GM12878 (cell line): ENCODE results near the gene MRTFB. TPM values are rescaled to one million over a fixed set of nuclear protein-coding genes. Genes with fewer than 3 reads are reported as not detected.

Experiments
- ATAC-seq: fragments of 200-7000 bp; cut with Tn5 transposase; 3 replicates; pipeline ENCODE4 v1.9.1; 2020; ENCODE audit warnings: mild to moderate bottlenecking, moderate library complexity
- BruUV-seq: library from RNA; stranded (reverse); fragments of 400-500 nt; replicated peaks from 2 replicates; lab custom pipeline; 2021; lab: Mats Ljungman, UMichigan
- CTCF ChIA-PET: fragments of 300-600 bp; sonication (Branson Sonifier 250); formaldehyde crosslinking; extraction: SDS; loops from one replicate; lab custom pipeline; 2021; ENCODE audit warnings: inconsistent platforms; lab: Yijun Ruan, JAX
- POLR2A ChIA-PET: fragments of 350-600 bp; formaldehyde crosslinking; extraction: SDS; loops from one replicate; lab custom pipeline; 2021; ENCODE audit warnings: inconsistent platforms; lab: Charles Lee
- RAD21 ChIA-PET: fragments of 300-600 bp; sonication (Branson Sonifier 250); formaldehyde crosslinking; loops from one replicate; lab custom pipeline; 2023; ENCODE audit warnings: antibody characterized with exemption; ENCODE audit not compliant: unreplicated experiment; lab: Charles Lee
- SMC1A ChIA-PET: fragments of 300-600 bp; sonication (Branson Sonifier 250); formaldehyde crosslinking; loops from one replicate; lab custom pipeline; 2023; ENCODE audit not compliant: unreplicated experiment, uncharacterized antibody; lab: Charles Lee
- DNase-seq: peaks from one replicate; pipeline ENCODE4 v3.0.0-alpha.2; 2011; ENCODE audit warnings: low read depth, low spot score
- FAIRE-seq: peaks from 3 replicates; lab custom pipeline; 2011; peaks lifted over from hg19 to GRCh38; lab: Jason Lieb, UNC
- H2AFZ ChIP-seq: 2 replicates; pipeline ENCODE4 v1.6.0; 2011; ENCODE audit warnings: low read depth, low read length, control low read depth; ENCODE audit not compliant: control insufficient read depth
- H3K27ac ChIP-seq: 2 replicates; pipeline ENCODE4 v1.5.1; 2011; ENCODE audit warnings: control low read depth; ENCODE audit not compliant: control insufficient read depth, insufficient read depth
- H3K27me3 ChIP-seq, 2 experiments: replicated peaks in 1 of 2; 2 replicates each; pipeline versions ENCODE4 v1.6.0 to v1.6.1; 2011; ENCODE audit warnings: low read length in 1 of 2; ENCODE audit not compliant: control insufficient read depth in 2 of 2, insufficient read depth in 2 of 2
- H3K36me3 ChIP-seq, 2 experiments: 2 replicates each; pipeline ENCODE4 v1.5.1; 2011; ENCODE audit warnings: low read length in 1 of 2; ENCODE audit not compliant: control insufficient read depth in 2 of 2, insufficient read depth in 2 of 2
- H3K4me1 ChIP-seq: 2 replicates; pipeline ENCODE4 v1.6.1; 2011; ENCODE audit warnings: mild to moderate bottlenecking, low read length, moderate library complexity, mixed read lengths; ENCODE audit not compliant: control insufficient read depth, insufficient read depth
- H3K4me2 ChIP-seq: 2 replicates; pipeline ENCODE4 v1.6.0; 2011; ENCODE audit warnings: control low read depth; ENCODE audit not compliant: control insufficient read depth, insufficient read depth
- H3K4me3 ChIP-seq: fragments of 200-600 bp; sonication (generic); 2 replicates; pipeline ENCODE4 v1.5.1; 2016
- H3K79me2 ChIP-seq: 2 replicates; pipeline ENCODE4 v1.6.0; 2011; ENCODE audit warnings: low read length; ENCODE audit not compliant: control insufficient read depth, insufficient read depth
- H3K9ac ChIP-seq: 2 replicates; pipeline ENCODE4 v1.8.0; 2011; ENCODE audit warnings: low read length, control low read depth, mixed read lengths; ENCODE audit not compliant: control insufficient read depth, insufficient read depth
- H3K9me3 ChIP-seq: replicated peaks from 3 replicates; pipeline ENCODE4 v1.5.1; 2011; ENCODE audit warnings: mild to moderate bottlenecking, low read length; ENCODE audit not compliant: control insufficient read depth, insufficient read depth
- H4K20me1 ChIP-seq: 2 replicates; pipeline ENCODE4 v1.6.0; 2011; ENCODE audit not compliant: control insufficient read depth, insufficient read depth
- IRF4 ChIP-seq: IDR thresholded peaks from 2 replicates; pipeline ENCODE4 v1.6.1; 2011; ENCODE audit warnings: low read depth, low read length
- RAD21 ChIP-seq: IDR thresholded peaks from 2 replicates; pipeline ENCODE4 v1.6.1; 2011; ENCODE audit warnings: mild to moderate bottlenecking, low read depth, low read length, moderate library complexity; ENCODE audit not compliant: insufficient read depth
- RELB ChIP-seq: fragments of 450-650 bp; IDR thresholded peaks from 2 replicates; pipeline ENCODE4 v1.6.1; 2017; ENCODE audit warnings: low read depth, mild to moderate bottlenecking, moderate library complexity
- SIN3A ChIP-seq: IDR thresholded peaks from 2 replicates; pipeline ENCODE4 v1.6.1; 2012; ENCODE audit warnings: low read depth, low read length, improper control_type of control experiment
- SREBF1 ChIP-seq: IDR thresholded peaks from 2 replicates; pipeline ENCODE4 v1.6.1; 2012; ENCODE audit warnings: mild to moderate bottlenecking, low read length
- SREBF2 ChIP-seq: IDR thresholded peaks from 2 replicates; pipeline ENCODE4 v1.6.1; 2012; ENCODE audit warnings: mild to moderate bottlenecking, low read length
- SUPT20H ChIP-seq: IDR thresholded peaks from 2 replicates; pipeline ENCODE4 v1.6.1; 2011; ENCODE audit warnings: low read depth, mild to moderate bottlenecking, low read length, moderate library complexity, borderline replicate concordance; ENCODE audit not compliant: control insufficient read depth
- TBL1XR1 ChIP-seq: IDR thresholded peaks from 2 replicates; pipeline ENCODE4 v1.6.1; 2012; ENCODE audit warnings: low read depth, low read length, improper control_type of control experiment
- YY1 ChIP-seq: IDR thresholded peaks from 2 replicates; pipeline ENCODE4 v1.6.1; 2011; ENCODE audit warnings: low read depth, mild to moderate bottlenecking, low read length
- in situ Hi-C: fragments of 300-500 bp; cut with MboI; formaldehyde crosslinking; loops from 9 replicates; pipeline ENCODE4 v1.14.3; 2018; ENCODE audit warnings: mixed read lengths
- intact Hi-C: fragments of 100-400 bp; cut with micrococcal nuclease; formaldehyde crosslinking; loops from one replicate; pipeline ENCODE4 v1.14.2; 2022; ENCODE audit not compliant: unreplicated experiment
- polyA plus RNA-seq, 11 experiments: library from polyadenylated mRNA; depleted of rRNA in 4 of 11; unstranded in 6 of 11; stranded (reverse) in 5 of 11; fragments of >200 nt; fragmentation: Nextera tagmentation in 4 of 11; fragmentation: Illumina TruSeq in 1 of 11; extraction: Ambion mirVana in 4 of 11; extraction: Trizol in 1 of 11; gene quantifications; 1 replicate in 1 of 11; 2 replicates in 10 of 11; pipeline versions ENCODE4 v1.2.1 to v1.2.3, GENCODE V29; 2011 to 2016; ENCODE audit warnings: inconsistent platforms in 2 of 11, missing spikeins in 2 of 11, low read depth in 1 of 11
- total RNA-seq, 4 experiments: library from RNA; depleted of rRNA in 3 of 4; stranded (reverse); fragments of >200 nt in 3 of 4; fragmentation: Illumina TruSeq in 1 of 4; extraction: Trizol in 1 of 4; gene quantifications; 2 replicates each; pipeline versions ENCODE4 v1.2.1 to v1.2.3, GENCODE V29; 2013 to 2021
- TF ChIP-seq, protein P1 (sequence below): fragments of 450-650 bp; IDR thresholded peaks from 2 replicates; pipeline ENCODE4 v1.6.1; 2017; ENCODE audit warnings: mild to moderate bottlenecking, moderate library complexity

The MRTFB gene
- total and polyA plus RNA-seq, 10 of the 15 experiments (the other 5 are each of a cell fraction or from before 2014, with no cell fraction given): 2.1 to 14.3 (median 8.0) TPM

GRCh38 chr16:14252860-14253259, 181.7 kb downstream of the MRTFB start:
- Histone ChIP-seq H3K9me3 (no peaks in the 10 kb centered on the region), H2AFZ (no peak overlapping the region), H3K27me3 (no peaks in the 10 kb centered on the region), H3K4me1 (no peaks in the 10 kb centered on the region), H3K27ac (no peak overlapping the region), H3K79me2 (no peaks in the 10 kb centered on the region), H3K4me3 (no peak overlapping the region), H3K4me2 (no peak overlapping the region), H4K20me1 (no peaks in the 10 kb centered on the region), H3K9ac (no peak overlapping the region), H3K36me3 (peaks cover 0 to 13% of the 10 kb centered on the region in 2 experiments; a peak in 1 of 4 replicates)
- ChIA-PET RAD21 (no interaction called here), CTCF (interaction anchor here (0.9 kb wide), 1 partner anchor 330 kb away, joined by 3 read pairs; no protein-coding TSS in a partner anchor), POLR2A (no interaction called here), SMC1A (interaction anchor here (0.6 to 0.7 kb wide), 2 partner anchors 250 to 263 kb away, joined by 3 to 4 read pairs; no protein-coding TSS in a partner anchor)
- no TSS peak for BruUV-seq
- in situ Hi-C loops: no loop called here
- DNase-seq (no peak), ATAC-seq (no peak), FAIRE-seq (no peak)
- TF ChIP-seq TBL1XR1 (no peak), SUPT20H (no peak), IRF4 (no peak), RELB (no peak), YY1 (no peak), SREBF2 (no peak), SREBF1 (no peak), RAD21 (no peak), SIN3A (no peak)
- TF ChIP-seq, protein P1, sequence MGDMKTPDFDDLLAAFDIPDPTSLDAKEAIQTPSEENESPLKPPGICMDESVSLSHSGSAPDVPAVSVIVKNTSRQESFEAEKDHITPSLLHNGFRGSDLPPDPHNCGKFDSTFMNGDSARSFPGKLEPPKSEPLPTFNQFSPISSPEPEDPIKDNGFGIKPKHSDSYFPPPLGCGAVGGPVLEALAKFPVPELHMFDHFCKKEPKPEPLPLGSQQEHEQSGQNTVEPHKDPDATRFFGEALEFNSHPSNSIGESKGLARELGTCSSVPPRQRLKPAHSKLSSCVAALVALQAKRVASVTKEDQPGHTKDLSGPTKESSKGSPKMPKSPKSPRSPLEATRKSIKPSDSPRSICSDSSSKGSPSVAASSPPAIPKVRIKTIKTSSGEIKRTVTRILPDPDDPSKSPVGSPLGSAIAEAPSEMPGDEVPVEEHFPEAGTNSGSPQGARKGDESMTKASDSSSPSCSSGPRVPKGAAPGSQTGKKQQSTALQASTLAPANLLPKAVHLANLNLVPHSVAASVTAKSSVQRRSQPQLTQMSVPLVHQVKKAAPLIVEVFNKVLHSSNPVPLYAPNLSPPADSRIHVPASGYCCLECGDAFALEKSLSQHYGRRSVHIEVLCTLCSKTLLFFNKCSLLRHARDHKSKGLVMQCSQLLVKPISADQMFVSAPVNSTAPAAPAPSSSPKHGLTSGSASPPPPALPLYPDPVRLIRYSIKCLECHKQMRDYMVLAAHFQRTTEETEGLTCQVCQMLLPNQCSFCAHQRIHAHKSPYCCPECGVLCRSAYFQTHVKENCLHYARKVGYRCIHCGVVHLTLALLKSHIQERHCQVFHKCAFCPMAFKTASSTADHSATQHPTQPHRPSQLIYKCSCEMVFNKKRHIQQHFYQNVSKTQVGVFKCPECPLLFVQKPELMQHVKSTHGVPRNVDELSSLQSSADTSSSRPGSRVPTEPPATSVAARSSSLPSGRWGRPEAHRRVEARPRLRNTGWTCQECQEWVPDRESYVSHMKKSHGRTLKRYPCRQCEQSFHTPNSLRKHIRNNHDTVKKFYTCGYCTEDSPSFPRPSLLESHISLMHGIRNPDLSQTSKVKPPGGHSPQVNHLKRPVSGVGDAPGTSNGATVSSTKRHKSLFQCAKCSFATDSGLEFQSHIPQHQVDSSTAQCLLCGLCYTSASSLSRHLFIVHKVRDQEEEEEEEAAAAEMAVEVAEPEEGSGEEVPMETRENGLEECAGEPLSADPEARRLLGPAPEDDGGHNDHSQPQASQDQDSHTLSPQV: no peak
- intact Hi-C loops: no loop called here
